GM12878 (cell line): Measurements from ENCODE around the gene CCDC3.

ENCODE experiments used
- BCL11A ChIP-seq: IDR thresholded peaks from 2 replicates; pipeline ENCODE4 v1.6.1; 2011; ENCODE audit warnings: low read depth, low read length
- POLR2A ChIP-seq: IDR thresholded peaks from 2 replicates; pipeline ENCODE4 v1.6.1; 2011; ENCODE audit warnings: low read depth, mild to moderate bottlenecking, low read length
- REST ChIP-seq: IDR thresholded peaks from 2 replicates; pipeline ENCODE4 v1.6.1; 2012; ENCODE audit warnings: mild to moderate bottlenecking, low read depth, low read length

- no peak for TF ChIP-seq BCL11A
- TF ChIP-seq REST, result no peak
- TF ChIP-seq POLR2A, result no peak
These were observed 81.9 kb downstream of the CCDC3 start for GRCh38 chr10:12919574-12919973.
